Endothelial cell (in vitro differentiated cells): ENCODE data around the gene GUK1. TPM values are rescaled to one million over a fixed set of nuclear protein-coding genes. Genes with fewer than 3 reads are reported as not detected.

Experiments
- DNase-seq: peaks from one replicate; pipeline ENCODE4 v3.0.0; 2021; ENCODE audit warnings: low spot score
- H3K27ac Mint-ChIP-seq: one replicate; pipeline ENCODE4 v1.8.0; 2021; ENCODE audit warnings: mixed read lengths, inconsistent platforms; ENCODE audit not compliant: unreplicated experiment
- H3K27me3 Mint-ChIP-seq: one replicate; pipeline ENCODE4 v1.8.0; 2021; ENCODE audit warnings: mild to moderate bottlenecking, moderate library complexity, mixed read lengths, inconsistent platforms; ENCODE audit not compliant: unreplicated experiment
- H3K36me3 Mint-ChIP-seq: one replicate; pipeline ENCODE4 v1.8.0; 2021; ENCODE audit warnings: mild to moderate bottlenecking, low read depth, mixed read lengths, inconsistent platforms; ENCODE audit not compliant: unreplicated experiment
- H3K4me1 Mint-ChIP-seq: one replicate; pipeline ENCODE4 v1.8.0; 2021; ENCODE audit warnings: mild to moderate bottlenecking, mixed read lengths, inconsistent platforms; ENCODE audit not compliant: unreplicated experiment
- H3K4me3 Mint-ChIP-seq: one replicate; pipeline ENCODE4 v1.8.0; 2021; ENCODE audit warnings: mild to moderate bottlenecking, mixed read lengths, inconsistent platforms; ENCODE audit not compliant: unreplicated experiment
- H3K9me3 Mint-ChIP-seq: one replicate; pipeline ENCODE4 v1.8.0; 2021; ENCODE audit warnings: mixed read lengths, inconsistent platforms; ENCODE audit not compliant: unreplicated experiment
- CTCF ChIP-seq: fragments of 200-600 bp; sonication (generic); IDR thresholded peaks from one replicate; pipeline ENCODE4 v1.5.0; 2021; ENCODE audit warnings: antibody characterized with exemption; ENCODE audit not compliant: unreplicated experiment
- total RNA-seq: library from RNA; stranded (reverse); fragmentation: NEBNext Ultra II Directional; extraction: Animal tissue kit (Norgen Biotek cat#: 25700); gene quantifications from one replicate; pipeline ENCODE4 v1.2.1, GENCODE V29; 2021; ENCODE audit not compliant: unreplicated experiment

The GUK1 gene
- total RNA-seq, 1 donor from 2014 or later: 280 TPM

- H3K9me3 Mint-ChIP-seq: no peaks in the 10 kb centered on the region
- peaks cover 11% of the 10 kb centered on the region for H3K36me3 Mint-ChIP-seq
- TF ChIP-seq CTCF: no peak
- peak overlapping the region; percentile 92 for H3K4me3 Mint-ChIP-seq
- DNase-seq: no peak
- peaks cover 19% of the 10 kb centered on the region for H3K4me1 Mint-ChIP-seq
- H3K27me3 Mint-ChIP-seq: peaks cover 13% of the 10 kb centered on the region
- H3K27ac Mint-ChIP-seq: peak overlapping the region; percentile 72
Observed at GRCh38 chr1:228104526-228105269, 35.4 kb upstream of the GUK1 start.

- TF ChIP-seq CTCF: no peak
- Mint-ChIP-seq H3K27ac (no peak overlapping the region), H3K4me1 (peaks cover 24% of the 10 kb centered on the region), H3K4me3 (no peak overlapping the region), H3K27me3 (peaks cover 16% of the 10 kb centered on the region), H3K36me3 (peaks cover 11% of the 10 kb centered on the region), H3K9me3 (no peaks in the 10 kb centered on the region)
- DNase-seq: no peak
Observed at GRCh38 chr1:228105270-228105995, 34.6 kb upstream of the GUK1 start.

GRCh38 chr1:228105996-228106799, 33.9 kb upstream of the GUK1 start:
- Mint-ChIP-seq H3K27ac (no peak overlapping the region), H3K4me1 (peaks cover 24% of the 10 kb centered on the region), H3K4me3 (peak overlapping the region; percentile 31), H3K27me3 (peaks cover 13% of the 10 kb centered on the region), H3K36me3 (peaks cover 10% of the 10 kb centered on the region), H3K9me3 (no peaks in the 10 kb centered on the region)
- DNase-seq: no peak
- no peak for TF ChIP-seq CTCF

- no peak for TF ChIP-seq CTCF
- DNase-seq: no peak
- Mint-ChIP-seq H3K27ac (peak overlapping the region; percentile 31), H3K36me3 (peaks cover 4% of the 10 kb centered on the region), H3K4me1 (peaks cover 20% of the 10 kb centered on the region), H3K4me3 (peak overlapping the region; percentile 19), H3K9me3 (no peaks in the 10 kb centered on the region), H3K27me3 (peaks cover 10% of the 10 kb centered on the region)
Observed at GRCh38 chr1:228106800-228107054, 33.4 kb upstream of the GUK1 start.
